Measurements from ENCODE around the gene DAB2IP.
"Not testable (repeated sequence)": the region's sequence is repeated elsewhere in the genome, so short reads cannot be mapped to it uniquely, and the experiment has no call there.

DAB2IP gene

DNA sequence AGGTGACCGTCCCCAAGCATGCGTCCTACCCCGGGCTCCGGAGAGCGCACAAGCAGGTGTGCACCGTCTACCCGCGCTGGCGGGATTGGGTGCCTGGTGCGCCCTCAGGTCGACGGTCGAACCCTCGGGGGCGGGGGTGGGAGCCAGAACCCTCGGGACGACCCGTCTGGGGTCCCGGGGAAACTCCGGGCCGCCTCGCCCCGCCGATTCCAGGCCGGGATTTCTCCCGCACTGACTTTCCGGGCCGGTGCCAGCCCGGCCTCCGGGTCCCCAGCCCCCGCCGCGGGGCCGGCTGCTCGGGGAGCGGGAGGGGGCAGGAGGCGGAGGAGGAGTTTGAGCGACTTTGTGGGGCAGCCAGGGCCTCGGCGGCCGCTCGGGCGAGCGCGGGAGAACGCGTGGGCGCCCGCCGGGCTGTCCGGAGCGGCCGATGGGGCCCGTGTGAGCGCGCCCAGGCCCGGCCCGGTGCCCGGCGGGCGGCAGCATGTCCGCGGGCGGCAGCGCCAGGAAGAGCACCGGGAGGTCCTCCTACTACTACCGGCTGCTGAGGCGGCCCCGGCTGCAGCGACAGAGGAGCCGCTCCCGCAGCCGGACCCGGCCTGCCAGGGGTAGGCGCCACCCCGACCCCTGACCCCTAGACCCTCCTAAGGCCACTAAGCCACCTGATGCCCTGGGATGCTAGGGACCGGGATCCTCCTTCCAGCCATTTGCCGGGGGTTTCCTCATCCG, at the start of gene DAB2IP:
DAB2IP (plus strand) TSS at position 340 of the 726 bp plus-strand sequence; CDS start at position 482, 142 bp downstream.
- FAIRE-seq: no peak

DNA sequence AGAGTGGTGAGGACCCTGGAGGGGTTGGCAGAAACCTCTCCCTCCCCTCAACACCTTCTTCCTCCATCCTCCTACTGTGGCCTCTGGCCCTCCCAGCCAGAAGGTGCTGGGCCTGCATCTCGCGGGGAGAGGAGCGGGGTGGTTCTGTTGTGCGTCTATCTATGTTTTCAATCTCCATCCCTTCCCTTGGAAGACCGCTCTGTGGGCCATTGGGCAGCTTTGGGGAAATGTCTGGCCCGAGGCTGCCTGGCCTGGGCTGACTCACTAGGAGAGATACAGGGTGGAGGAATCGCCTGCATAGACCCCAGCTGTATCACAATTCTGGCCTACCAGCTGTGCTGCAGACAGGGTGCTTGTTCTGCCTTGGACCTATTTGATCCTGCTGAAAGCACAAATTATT, 48.4 kb upstream of the DAB2IP start:
- FAIRE-seq: no peak

DNA sequence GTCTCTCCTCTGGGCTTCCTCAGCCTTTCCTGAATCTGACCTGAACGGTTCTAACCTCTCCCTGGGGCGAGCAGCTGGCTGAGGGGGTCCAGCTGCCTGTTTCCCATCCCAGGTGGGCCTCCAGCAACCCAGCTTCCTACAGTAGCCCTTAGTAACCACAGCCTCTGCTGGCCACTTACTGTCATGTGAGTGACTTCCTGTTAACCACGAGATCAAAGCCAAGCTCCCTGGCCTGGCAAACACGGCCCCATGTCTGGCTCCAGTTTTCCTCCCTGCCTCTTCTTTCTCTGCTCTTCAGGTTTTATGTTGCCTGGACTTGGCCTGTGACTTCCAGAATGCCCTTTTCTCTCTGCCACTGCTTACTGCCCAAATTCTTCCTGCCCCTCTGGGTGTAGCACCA, 47.2 kb upstream of the DAB2IP start:
- no peak for FAIRE-seq

DNA sequence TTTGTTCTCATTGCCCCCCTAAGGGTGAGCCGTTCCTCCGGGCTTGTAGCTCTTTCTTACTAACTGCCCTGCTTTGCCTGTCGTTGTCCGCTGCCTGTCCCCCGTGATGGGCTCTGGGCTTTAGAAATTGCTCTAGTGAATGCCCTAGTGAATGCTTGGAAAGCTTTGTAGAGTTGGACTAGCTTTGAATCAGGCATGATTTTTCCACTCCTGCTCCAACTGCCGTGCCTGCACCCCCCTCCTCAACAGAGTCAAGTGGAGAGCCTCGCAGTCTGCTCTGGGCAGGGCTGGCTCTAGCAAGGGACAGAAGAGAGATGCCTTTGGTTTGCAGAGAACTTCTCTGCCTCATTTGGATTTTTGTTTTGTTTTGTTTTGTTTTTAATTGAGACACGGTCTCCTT, 46.8 kb upstream of the DAB2IP start:
- no peak for FAIRE-seq

DNA sequence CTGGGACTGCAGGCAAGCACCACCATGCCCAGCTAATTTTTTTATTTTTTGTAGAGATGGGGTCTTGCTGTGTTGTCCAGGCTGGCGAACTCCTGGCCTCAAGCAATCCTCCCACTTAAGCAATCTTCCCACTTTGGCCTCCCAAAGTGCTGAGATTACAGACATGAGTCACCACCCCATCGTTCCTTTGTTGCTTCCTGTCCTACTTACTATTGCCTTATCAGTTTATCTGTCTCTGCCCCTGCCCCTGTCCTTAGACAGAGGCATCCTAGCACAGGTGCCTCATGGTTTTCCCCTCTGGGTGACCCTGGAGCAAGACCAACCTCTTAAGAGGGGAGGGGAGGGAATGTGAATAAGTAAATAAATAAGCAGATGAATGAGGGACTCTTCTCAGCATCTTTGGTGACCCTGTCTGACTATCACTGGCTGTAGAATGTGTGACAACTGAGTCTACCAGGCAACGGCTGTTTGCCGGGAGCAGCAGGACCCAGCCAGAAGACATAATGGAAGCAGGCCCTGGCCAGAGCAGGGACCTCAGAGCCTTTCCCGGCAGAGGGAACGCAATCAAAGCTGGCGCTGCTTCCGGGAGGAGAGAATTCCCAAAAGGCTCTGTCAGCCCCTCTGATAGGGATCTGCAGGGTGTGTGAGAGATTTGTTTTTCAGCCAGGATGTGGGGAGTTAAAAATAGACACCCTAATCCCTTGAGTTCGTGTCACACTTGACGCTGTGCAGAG, 43.8 kb upstream of the DAB2IP start:
- no peak for FAIRE-seq

DNA sequence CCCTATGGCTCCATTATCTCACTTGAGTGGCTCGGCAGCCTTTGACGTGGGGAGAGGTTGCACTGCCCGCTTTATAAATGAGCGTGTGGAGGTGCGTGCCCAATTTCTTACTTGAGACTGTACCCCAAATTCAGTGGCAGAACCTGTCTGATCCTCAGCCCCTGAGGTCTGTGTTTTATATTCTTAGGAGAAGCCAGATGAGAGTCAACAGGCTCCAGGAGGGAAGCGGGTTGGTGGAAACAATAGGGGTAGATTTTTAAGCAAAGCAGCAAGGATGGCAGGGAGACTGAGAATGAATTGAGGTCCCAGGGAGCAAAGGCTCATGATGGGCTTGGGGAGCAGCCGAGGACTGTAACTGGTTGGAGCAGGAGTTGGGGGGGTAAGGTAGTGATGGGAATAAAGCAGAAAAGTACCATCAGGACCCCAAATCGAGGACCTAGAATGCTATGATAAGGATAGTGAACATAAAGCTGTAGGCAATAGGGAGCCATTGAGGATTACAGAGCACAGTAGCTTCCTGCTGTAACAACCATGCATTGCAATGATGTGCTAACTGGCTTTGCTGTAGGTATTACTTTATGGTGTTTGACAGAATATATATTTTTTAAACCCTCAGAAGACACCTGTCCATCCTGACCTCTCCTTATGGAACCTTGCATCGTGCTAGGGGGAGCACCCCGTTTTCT, 43.1 kb upstream of the DAB2IP start:
- FAIRE-seq: no peak

DNA sequence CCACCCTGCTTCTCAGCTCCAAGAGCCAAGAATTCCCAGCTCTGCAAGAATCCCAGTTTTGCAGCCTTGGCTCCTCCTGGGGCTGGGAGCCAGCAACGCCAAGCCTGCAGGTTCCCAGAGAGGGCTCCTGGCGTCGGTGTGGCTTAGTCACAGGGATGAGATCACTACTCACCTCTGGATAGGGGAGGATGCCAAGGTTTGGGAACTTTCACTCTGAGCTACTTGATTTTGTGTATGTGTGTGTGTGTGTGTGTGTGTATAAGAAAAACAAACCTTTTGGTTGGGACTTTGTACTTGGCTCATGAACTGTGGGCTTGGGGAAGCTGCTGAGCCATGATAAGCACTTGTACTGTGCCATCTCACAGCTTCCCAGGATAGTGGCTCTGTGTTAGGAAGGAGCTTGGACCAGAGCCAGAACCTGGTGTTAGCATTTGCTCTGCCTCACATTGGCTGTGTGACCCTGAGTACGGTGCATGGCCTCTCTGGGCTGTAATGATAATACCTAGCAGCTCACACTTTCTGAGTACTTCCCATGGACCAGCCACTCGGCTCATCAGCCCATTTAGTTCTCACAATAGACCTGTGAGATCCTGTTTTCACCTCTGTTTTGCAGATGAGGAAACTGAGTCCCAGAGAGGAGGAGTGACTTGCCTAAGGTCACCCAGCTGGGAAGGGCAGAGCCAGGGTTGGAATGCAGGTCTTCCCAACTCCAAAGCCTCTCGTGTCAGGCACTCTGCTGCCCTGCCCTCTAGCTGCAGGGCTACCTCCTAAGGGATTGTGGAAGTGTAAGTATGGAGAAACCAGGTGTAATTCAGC, 41.4 kb upstream of the DAB2IP start:
- no peak for FAIRE-seq

DNA sequence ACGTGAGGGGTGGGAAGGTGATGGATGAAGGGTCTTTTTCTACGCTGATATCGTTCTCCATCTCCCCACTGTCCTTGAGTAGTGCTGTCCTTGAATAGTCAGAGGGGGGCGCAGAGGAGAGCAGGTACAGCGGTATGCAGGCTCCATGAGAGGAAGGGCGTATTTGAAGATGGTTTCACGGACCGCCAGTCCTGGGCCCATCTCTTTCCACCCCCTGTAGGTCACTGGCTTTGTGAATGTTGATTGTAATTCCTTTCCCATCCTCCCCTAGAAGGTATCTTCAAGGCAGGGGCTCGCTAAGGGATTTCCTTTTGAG, 40.8 kb upstream of the DAB2IP start:
- FAIRE-seq: no peak

DNA sequence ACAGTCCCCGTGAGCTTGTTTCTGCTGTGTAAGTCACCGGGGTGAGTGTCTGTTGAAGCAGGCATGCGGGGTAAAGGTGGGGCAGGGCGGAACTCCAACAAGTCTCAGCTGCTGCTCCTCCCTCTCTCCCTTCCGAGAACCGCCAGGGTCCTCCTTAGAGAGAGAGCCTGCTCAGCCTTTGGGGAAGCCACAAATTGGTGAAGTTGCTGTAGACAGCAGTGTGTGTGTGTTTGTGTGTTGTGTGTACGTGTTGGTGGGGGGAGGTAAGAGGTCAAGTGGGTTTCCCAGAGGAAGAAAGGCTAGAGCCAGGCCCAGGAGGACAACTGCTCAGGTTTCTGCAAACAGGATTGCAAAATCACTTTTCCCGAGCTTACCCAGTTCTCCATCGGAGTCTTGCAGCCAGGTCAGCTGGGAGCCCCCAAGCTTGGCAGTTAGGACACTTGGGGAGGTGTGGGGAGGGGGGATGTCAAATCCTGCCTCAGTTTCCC, 38.9 kb upstream of the DAB2IP start:
- FAIRE-seq: no peak

DNA sequence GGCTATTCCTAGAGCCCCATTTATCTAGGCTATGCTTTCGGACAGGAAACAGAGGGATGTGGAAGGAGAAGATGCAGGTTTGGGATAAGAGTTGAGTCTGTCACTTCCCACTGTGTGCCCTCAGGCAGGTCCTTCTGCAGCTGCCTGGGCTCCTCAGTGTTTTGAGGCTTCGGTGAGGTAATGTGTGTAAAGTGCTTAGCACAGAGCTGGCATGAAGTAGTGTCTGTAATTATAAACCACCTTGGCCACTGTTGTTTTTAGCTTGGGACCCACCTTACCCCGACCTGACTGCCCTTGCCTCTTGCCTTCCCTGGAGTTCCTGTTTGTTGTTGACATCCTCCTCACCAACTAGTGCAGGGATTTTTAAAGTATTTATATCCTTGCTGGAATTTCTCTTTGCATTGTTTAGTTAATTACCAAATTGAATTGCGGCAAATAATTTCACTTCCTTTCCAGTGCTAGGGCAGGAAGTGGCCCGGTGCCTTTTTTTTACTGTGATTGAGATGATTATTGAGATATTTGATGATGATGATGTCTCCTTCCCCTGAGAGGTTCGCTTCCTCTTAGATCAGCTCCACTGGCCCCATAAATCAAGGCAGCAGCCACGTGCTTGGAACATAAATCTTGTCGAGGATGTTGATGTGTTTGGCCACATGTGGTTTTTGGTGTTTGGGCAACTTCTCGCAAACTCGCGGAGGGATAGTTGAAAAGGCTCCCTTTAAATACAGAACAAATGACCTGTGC, 38.3 kb upstream of the DAB2IP start:
- no peak for FAIRE-seq

DNA sequence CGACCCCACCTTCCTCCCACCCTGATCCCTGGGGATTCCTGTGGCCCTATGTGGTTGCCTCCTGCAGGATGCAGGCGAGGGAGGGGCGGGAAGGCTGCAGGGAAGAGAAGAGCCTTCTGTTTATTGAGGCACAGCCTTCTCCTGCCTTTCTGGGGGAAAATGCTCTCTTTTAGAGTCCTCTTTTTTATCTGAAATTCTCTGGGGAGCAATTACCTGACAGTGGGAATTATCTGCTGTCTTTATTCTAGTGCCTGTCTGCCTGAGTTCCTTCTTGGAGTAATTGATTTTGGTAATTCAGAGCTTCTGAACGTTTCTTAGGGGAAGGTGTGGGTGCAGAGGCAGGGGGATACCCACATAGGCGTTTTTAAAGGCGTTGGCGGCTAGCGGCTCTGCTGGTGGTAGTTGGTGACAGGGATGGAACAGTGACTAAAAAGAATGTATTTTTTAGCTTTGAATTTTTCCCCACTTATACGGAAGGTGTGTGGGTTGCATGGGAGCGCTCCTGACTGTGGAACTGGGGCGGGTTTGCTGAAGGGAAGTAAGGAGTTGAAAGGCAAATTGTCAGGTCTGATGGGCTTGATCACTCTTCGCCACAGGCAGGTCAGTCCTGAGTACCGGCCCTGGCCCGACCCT, 35.2 kb upstream of the DAB2IP start:
- no peak for FAIRE-seq

DNA sequence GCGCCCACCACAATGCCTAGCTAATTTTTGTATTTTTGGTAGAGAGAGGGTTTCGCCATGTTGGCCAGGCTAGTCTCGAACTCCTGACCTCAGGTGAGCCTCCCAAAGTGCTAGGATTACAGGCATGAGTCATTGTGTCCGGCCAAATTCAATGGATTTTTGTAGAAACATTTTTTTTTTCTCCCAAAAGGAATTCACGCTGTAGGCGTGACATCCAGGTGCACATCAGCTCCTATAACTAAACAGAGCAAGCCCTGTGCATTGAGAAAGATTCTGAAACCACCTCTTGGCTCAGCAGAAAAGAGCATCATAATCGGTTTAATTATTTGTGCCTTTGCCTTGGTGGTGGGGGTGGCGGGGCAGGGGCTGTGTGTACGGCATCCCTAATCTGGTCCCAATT, 32.9 kb upstream of the DAB2IP start:
- no peak for FAIRE-seq

DNA sequence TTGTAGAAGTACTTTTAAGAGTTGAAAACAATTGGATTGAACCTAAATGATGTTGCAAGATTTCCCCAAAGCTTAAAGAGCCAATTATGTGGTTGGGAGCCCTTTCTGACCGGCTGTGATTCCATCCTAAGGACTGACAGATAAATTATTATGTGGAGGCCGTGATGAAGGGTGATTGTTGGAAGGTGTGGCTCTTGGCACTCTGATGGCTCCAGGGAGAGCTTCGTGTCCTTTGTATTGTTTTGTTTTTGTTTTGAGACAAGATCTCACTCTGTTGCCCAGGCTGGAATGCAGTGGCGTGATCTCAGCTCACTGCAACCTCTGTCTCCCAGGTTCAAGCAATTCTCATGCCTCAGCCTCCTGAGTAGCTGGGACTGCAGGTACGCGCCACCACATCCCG, 32.5 kb upstream of the DAB2IP start:
- not testable (repeated sequence) for FAIRE-seq

DNA sequence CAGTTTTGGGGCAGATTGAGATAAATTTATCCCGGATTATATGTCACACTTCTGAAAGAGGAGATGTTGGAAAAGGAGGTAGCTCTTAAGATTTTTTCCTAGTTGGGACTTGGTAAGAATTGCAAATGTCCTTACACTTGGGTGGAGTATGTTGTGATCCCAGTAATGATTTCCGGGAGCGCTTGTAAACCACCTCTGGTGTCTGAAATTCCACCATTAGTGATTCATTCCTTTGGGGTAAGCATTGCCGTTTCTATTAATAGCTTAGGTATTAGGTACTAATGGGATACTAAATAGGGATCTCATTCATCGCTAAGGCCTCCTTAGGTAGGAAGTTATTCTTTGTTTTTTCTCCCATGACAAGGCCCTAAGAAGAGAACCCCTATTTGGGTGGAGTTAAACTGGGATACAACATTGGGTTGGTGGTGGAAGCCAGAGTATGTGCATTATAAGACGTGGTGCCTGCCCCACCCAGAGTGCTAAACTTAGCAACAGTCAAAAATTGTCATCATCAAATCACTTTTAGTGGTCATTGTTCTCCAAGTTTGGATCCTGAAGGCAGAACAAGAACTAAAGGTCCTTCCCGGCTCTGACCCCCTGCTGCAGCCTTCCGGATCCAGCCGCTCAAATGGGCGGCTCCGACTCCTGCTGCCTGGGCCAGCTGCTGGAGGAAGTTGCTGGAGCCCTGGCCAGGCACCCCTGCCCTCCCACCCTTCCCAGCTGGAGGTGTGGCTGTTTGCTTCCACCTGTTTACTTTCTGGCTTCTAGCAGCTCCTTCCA, 31.7 kb upstream of the DAB2IP start:
- no peak for FAIRE-seq

DNA sequence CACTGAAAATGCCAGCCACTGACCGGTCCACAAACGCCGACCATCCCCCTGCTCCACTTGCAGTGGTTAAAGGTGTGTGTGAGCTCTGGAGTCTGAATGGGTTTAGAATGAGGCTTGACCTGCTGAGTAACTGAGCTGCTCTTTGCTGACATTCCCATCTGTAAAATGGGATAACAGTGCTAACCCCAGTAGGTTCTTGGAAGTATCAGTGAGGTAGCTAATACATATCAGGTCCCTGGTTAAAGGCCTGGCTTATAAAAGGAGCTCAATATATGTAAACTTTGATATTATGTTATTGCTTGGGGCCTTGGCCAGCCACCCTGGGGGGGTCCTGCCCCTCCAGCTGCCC, 31.1 kb upstream of the DAB2IP start:
- no peak for FAIRE-seq

DNA sequence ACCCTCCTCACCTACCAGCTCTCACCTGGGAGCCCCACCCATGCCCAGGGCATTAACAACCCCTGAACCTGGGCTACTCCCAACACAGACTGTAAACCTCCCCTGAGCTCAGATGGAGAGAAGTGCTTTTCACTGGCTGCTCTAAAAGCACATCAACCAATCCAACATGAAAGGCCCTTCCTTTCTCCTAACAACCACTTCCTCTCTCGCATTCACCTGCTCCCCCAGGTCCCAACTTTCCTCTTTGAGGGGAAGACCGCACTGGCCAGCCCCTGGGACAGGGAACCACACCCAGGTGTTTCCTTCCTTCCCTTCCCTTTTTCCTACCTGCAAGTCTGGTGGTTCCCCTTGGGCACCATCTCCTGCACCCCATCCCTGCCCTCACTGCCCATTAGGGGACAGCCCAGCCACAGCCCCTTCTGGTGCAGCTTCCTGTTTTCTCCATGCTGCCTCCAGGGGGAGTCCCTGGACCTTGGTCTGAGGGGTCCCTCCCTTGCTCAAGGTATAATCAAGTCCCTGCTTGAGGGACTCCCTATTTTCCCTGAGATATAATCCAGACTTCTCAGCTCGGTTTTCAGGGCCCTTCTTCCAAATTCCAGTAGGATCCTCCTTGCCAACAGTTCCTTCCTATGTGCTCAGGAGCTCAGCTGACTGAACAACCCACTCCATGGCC, 30.5 kb upstream of the DAB2IP start:
- no peak for FAIRE-seq

DNA sequence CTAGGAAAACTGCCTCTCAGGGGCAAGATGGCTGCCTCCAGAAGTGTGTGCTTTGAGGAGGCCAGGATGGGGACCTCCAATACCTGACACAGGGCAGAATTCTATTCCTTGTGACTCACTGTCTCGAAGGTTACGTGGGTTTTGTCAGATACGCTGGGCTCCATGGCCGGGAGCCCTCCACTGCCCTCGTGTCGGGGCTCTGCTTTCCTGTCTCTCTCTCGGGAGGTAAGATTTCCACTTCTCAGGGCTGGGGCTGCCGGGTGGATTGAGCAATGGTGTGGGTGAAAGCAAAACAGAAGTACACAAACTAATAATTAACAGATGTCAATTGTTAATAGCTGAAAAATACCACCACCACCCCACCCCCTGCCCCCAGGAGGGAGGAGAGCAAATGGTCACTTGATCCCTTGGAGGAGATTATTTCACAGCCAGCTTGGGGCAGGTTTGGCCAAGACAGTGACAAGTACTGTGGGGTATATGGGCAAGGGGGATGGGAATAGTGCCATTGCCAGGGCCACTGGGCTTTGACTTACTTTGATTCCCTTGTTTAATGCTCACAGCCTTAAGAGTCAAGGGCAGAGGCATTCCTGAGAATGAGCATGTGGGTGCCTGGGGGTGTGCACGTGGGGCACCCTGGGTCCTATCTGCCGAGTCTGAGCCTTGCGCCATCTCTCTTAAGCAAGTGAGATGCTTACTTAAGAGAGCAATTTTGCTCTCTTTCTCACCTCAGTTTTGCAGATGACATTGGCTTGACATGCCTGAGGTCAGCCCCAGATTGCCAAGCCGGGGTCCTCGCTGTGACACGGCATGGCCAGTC, 28.8 kb upstream of the DAB2IP start:
- no peak for FAIRE-seq

DNA sequence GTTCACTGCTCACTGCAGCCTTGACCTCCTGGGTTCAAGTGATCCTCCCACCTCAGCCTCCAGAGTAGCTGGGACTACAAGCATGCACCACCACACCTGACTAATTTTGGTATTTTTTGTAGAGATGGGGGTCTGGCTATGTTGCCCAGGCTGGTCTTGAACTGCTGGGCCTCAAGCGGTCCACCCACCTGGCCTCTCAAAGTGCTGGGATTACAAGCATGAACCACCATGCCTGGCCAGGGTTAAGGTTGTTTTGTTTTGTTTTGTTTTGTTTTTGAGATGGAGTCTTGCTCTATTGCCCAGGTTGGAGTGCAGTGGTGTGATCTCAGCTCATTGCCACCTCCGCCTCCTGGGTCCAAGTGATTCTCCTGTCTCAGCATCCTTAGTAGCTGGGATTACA, 28.0 kb upstream of the DAB2IP start:
- not testable (repeated sequence) for FAIRE-seq

DNA sequence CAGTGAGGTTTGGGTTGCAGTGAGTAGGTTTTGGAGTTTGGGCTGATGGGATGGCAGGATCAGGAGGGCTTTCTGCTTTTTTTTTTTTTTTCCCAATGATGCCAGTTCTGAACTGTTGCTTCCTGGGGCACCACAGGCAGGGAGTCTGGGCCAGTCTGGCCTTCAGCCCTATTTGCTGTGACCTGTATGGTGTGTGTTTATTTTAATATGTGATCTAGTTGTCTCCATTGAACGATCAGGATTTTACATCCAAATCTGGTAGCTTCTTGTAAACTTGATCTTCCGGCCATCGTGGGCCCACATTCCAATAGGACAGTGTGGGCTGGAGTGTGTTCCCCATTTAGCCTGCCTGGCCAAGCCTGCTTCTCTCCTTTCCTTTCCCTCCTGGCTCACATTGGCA, 25.8 kb upstream of the DAB2IP start:
- no peak for FAIRE-seq

DNA sequence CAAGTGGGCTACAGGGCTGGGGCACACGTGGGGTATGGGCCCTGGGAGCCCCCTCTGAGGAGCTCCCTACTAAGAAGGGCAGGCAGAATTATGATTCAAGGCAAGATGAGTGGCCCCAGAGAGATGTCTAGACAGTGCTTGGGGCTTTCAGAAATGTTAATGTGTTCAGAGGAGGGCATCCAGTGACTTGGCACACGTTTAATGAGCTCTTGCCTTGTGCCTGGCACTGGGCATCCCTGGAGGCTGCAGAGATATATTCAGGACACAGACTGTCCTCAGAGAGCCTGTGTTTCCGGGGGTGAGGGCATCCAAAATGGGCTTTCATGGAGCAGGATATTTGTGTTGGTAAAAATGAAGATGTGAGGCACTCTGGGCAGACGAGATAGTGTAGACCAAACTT, 25.4 kb upstream of the DAB2IP start:
- FAIRE-seq: no peak
